HL-60 (cell line): Measurements from ENCODE around the gene OR10AD1.
A peak's percentile ranks its signal among the peaks of the same experiment; 100 is the strongest.
"Not testable (repeated sequence)": the region's sequence is repeated elsewhere in the genome, so short reads cannot be mapped to it uniquely, and the experiment has no call there.

Experiments
- DNase-seq, 2 experiments: peaks; one replicate each; pipeline ENCODE4 v3.0.0-alpha.2; 2010 to 2020; ENCODE audit warnings: low read depth in 1 of 2, low spot score in 1 of 2
- H3K27ac ChIP-seq: fragments of 250-450 bp; sonication (Bioruptor Pico); replicated peaks from 2 replicates; pipeline ENCODE4 v1.5.1; 2020; ENCODE audit warnings: mild to moderate bottlenecking, moderate library complexity
- H3K27me3 ChIP-seq: fragments of 250-450 bp; sonication (Bioruptor Pico); 2 replicates; pipeline ENCODE4 v1.5.1; 2021; ENCODE audit warnings: mild to moderate bottlenecking, moderate library complexity; ENCODE audit not compliant: insufficient read depth, poor library complexity, severe bottlenecking
- H3K4me3 ChIP-seq: replicated peaks from 2 replicates; pipeline ENCODE4 v1.5.1; 2011; ENCODE audit warnings: mild to moderate bottlenecking, control low read depth, low read length; ENCODE audit not compliant: insufficient read depth
- GABPA ChIP-seq: IDR thresholded peaks from 2 replicates; pipeline ENCODE4 v1.6.1; 2012; ENCODE audit warnings: low read depth
- POLR2AphosphoS5 ChIP-seq: IDR thresholded peaks from 2 replicates; pipeline ENCODE4 v1.6.1; 2012; ENCODE audit warnings: low read depth
- SPI1 ChIP-seq: IDR thresholded peaks from 2 replicates; pipeline ENCODE4 v1.6.1; 2012; ENCODE audit warnings: low read depth, mild to moderate bottlenecking, borderline replicate concordance
- TF ChIP-seq, protein P1 (sequence below): IDR thresholded peaks from one replicate; pipeline ENCODE4 v1.5.1; 2011; ENCODE audit warnings: low read length, control low read depth, inconsistent platforms; ENCODE audit not compliant: insufficient read depth
- TF ChIP-seq, protein P2 (sequence below): IDR thresholded peaks from 2 replicates; pipeline ENCODE4 v1.6.1; 2012; ENCODE audit warnings: low read depth; ENCODE audit not compliant: insufficient replicate concordance

OR10AD1 gene

DNA sequence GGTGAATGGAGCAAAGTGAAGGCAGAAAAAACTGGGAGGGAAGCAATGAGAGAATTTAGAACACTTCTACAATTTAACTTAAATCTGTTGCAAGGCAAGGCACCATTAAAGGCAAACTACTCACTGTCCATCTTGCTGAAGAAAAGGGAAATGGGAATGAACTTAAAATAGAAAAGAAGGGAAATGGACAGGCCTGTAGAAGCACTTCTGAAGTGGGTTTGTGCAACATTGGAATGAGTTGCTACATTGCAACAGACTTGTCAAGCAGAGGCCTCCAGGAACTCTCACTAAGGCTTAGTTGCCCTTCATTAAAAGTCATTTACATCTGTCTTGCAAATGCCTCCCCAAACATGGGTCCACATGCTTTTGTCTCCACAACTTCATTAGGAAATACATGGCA lies 13.7 kb upstream of the OR10AD1 start:
- TF ChIP-seq, protein P1, sequence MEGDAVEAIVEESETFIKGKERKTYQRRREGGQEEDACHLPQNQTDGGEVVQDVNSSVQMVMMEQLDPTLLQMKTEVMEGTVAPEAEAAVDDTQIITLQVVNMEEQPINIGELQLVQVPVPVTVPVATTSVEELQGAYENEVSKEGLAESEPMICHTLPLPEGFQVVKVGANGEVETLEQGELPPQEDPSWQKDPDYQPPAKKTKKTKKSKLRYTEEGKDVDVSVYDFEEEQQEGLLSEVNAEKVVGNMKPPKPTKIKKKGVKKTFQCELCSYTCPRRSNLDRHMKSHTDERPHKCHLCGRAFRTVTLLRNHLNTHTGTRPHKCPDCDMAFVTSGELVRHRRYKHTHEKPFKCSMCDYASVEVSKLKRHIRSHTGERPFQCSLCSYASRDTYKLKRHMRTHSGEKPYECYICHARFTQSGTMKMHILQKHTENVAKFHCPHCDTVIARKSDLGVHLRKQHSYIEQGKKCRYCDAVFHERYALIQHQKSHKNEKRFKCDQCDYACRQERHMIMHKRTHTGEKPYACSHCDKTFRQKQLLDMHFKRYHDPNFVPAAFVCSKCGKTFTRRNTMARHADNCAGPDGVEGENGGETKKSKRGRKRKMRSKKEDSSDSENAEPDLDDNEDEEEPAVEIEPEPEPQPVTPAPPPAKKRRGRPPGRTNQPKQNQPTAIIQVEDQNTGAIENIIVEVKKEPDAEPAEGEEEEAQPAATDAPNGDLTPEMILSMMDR: no peak
- TF ChIP-seq GABPA: no peak
- no peak for TF ChIP-seq POLR2AphosphoS5
- TF ChIP-seq, protein P2, sequence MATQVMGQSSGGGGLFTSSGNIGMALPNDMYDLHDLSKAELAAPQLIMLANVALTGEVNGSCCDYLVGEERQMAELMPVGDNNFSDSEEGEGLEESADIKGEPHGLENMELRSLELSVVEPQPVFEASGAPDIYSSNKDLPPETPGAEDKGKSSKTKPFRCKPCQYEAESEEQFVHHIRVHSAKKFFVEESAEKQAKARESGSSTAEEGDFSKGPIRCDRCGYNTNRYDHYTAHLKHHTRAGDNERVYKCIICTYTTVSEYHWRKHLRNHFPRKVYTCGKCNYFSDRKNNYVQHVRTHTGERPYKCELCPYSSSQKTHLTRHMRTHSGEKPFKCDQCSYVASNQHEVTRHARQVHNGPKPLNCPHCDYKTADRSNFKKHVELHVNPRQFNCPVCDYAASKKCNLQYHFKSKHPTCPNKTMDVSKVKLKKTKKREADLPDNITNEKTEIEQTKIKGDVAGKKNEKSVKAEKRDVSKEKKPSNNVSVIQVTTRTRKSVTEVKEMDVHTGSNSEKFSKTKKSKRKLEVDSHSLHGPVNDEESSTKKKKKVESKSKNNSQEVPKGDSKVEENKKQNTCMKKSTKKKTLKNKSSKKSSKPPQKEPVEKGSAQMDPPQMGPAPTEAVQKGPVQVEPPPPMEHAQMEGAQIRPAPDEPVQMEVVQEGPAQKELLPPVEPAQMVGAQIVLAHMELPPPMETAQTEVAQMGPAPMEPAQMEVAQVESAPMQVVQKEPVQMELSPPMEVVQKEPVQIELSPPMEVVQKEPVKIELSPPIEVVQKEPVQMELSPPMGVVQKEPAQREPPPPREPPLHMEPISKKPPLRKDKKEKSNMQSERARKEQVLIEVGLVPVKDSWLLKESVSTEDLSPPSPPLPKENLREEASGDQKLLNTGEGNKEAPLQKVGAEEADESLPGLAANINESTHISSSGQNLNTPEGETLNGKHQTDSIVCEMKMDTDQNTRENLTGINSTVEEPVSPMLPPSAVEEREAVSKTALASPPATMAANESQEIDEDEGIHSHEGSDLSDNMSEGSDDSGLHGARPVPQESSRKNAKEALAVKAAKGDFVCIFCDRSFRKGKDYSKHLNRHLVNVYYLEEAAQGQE: no peak
- peak; percentile 67 for TF ChIP-seq SPI1
- peak in 1 of 2 experiments; percentile 83 for DNase-seq
- H3K27ac ChIP-seq: peak overlapping the region; percentile 32
- no peaks in the 10 kb centered on the region for H3K27me3 ChIP-seq
- no peak overlapping the region for H3K4me3 ChIP-seq

DNA sequence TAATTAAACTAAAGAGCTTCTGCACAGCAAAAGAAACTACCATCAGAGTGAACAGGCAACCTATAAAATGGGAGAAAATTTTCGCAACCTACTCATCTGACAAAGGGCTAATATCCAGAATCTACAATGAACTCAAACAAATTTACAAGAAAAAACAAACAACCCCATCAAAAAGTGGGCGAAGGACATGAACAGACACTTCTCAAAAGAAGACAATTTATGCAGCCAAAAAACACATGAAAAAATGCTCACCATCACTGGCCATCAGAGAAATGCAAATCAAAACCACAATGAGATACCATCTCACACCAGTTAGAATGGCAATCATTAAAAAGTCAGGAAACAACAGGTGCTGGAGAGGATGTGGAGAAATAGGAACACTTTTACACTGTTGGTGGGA lies 6.4 kb upstream of the OR10AD1 start:
- H3K27ac ChIP-seq, H3K27me3 ChIP-seq, DNase-seq, H3K4me3 ChIP-seq: not testable (repeated sequence)

DNA sequence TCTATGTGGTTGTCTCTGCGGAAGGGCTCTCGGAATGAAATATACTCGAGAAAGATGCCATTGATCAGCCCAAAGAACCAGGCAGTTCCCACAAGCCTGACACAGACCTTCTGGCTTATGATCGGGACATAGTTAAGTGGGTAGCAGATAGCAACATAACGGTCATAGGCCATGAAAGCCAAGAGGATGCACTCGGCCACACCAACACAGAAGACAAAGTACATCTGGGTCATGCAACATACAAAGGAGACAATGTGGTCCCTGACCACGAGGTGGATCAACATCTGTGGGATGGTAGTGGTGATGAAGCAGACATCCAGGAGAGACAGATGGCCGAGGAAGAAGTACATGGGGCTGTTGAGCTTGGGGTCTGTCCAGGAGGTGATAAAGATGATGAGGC lies 326 bp downstream of the OR10AD1 start:
- H3K27me3 ChIP-seq: no peaks in the 10 kb centered on the region
- H3K27ac ChIP-seq: no peak overlapping the region
- no peak overlapping the region for H3K4me3 ChIP-seq
- TF ChIP-seq, protein P2: no peak
- TF ChIP-seq, protein P1: no peak
- TF ChIP-seq SPI1: no peak
- no peak for TF ChIP-seq POLR2AphosphoS5
- no peak for TF ChIP-seq GABPA
- DNase-seq: no peak

DNA sequence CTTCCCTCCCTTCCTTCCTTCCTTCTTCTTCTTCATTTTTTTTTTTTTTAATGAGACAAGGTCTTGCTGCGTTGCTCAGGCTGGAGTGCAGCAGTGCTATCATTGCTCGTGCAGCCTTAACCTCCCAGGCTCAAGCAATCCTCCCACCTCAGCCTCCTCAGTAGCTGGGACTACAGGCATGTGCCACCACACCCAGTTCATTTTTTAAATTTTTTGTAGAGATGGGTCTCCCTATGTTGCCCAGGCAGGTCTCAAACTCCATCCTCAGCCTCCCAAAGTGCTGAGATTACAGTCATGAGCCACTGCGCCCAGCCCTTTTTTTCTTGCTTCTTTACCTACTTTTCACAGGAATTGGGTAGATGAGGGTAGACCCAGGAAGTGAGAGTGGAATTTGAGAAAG lies 1.6 kb downstream of the OR10AD1 start:
- Histone ChIP-seq H3K27ac (no peak overlapping the region), H3K4me3 (no peak overlapping the region), H3K27me3 (no peaks in the 10 kb centered on the region)
- TF ChIP-seq, protein P1: no peak
- no peak for TF ChIP-seq POLR2AphosphoS5
- TF ChIP-seq, protein P2: no peak
- TF ChIP-seq GABPA: no peak
- TF ChIP-seq SPI1: no peak
- no peak for DNase-seq
